ENCODE data around the gene NLGN4X.

DNA sequence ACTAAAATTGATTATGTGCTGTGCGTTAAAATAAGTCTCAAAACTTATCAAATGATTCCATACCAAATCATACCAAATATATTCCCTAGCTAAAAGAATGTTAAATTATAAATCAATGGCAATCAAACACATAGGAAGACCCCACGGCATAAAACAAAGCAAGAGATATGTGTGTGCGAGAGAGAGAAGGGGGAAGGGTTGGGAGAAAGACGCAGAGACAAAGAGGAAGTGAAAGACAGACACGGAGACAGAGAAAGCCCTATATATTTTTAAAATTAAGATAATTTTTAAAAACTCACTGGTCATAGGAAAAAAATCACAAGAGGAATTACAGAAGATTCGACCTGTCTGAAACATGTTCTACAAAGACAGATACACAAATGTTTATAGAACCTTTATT is 371.4 kb downstream of the NLGN4X start:
- TF ChIP-seq, protein P1, sequence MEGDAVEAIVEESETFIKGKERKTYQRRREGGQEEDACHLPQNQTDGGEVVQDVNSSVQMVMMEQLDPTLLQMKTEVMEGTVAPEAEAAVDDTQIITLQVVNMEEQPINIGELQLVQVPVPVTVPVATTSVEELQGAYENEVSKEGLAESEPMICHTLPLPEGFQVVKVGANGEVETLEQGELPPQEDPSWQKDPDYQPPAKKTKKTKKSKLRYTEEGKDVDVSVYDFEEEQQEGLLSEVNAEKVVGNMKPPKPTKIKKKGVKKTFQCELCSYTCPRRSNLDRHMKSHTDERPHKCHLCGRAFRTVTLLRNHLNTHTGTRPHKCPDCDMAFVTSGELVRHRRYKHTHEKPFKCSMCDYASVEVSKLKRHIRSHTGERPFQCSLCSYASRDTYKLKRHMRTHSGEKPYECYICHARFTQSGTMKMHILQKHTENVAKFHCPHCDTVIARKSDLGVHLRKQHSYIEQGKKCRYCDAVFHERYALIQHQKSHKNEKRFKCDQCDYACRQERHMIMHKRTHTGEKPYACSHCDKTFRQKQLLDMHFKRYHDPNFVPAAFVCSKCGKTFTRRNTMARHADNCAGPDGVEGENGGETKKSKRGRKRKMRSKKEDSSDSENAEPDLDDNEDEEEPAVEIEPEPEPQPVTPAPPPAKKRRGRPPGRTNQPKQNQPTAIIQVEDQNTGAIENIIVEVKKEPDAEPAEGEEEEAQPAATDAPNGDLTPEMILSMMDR (conservative IDR thresholded peaks at IDR 0.05; ENCODE audit: low read depth, low read length), result no peak
- no peak for TF ChIP-seq EZH2 (IDR thresholded peaks at IDR 0.05; ENCODE audit: borderline replicate concordance, low read depth, low read length, poor library complexity, severe bottlenecking)
